SK-N-MC (cell line): Measurements from ENCODE around the gene RCOR3.
"Not testable (repeated sequence)": the region's sequence is repeated elsewhere in the genome, so short reads cannot be mapped to it uniquely, and the experiment has no call there.

Experiments used
- DNase-seq: peaks from one replicate; pipeline ENCODE4 v3.0.0-alpha.2; 2011; ENCODE audit warnings: low read depth, low spot score
- H3K27ac ChIP-seq: fragments of 200-600 bp; sonication (generic); 2 replicates; pipeline ENCODE4 v1.5.1; 2016; ENCODE audit warnings: mixed run types
- H3K36me3 ChIP-seq: fragments of 200-600 bp; sonication (generic); 2 replicates; pipeline ENCODE4 v1.6.1; 2017; ENCODE audit warnings: antibody characterized with exemption, low read length, mixed read lengths; ENCODE audit not compliant: insufficient read depth
- H3K4me3 ChIP-seq: fragments of 200-600 bp; sonication (generic); 2 replicates; pipeline ENCODE4 v1.5.1; 2016
- H3K9ac ChIP-seq: fragments of 200-600 bp; sonication (generic); 2 replicates; pipeline ENCODE4 v1.8.0; 2017; ENCODE audit warnings: mixed run types, mixed read lengths; ENCODE audit not compliant: insufficient read length
- H3K9me3 ChIP-seq: fragments of 200-600 bp; sonication (generic); 2 replicates; pipeline ENCODE4 v1.6.1; 2017; ENCODE audit warnings: low read depth, mild to moderate bottlenecking, antibody characterized with exemption, low read length, moderate library complexity, mixed read lengths
- EZH2 ChIP-seq: fragments of 200-600 bp; sonication (generic); IDR thresholded peaks from one replicate; pipeline ENCODE4 v1.6.1; 2017; ENCODE audit warnings: antibody characterized with exemption
- FOXP2 ChIP-seq: optimal IDR thresholded peaks from 2 replicates; pipeline ENCODE3; 2011; ENCODE audit warnings: mild to moderate bottlenecking, moderate library complexity; ENCODE audit not compliant: insufficient read depth; ENCODE audit errors: extremely low read length, control extremely low read depth
- POLR2AphosphoS5 ChIP-seq: IDR thresholded peaks from 2 replicates; pipeline ENCODE4 v1.6.1; 2012; ENCODE audit warnings: mild to moderate bottlenecking, low read depth, low read length, borderline replicate concordance

The RCOR3 gene

GRCh38 chr1:211229365-211229759 is 29.8 kb upstream of the RCOR3 start:
- no peaks in the 10 kb centered on the region for H3K36me3 ChIP-seq
- H3K27ac ChIP-seq: no peak overlapping the region
- TF ChIP-seq POLR2AphosphoS5 (no peak), EZH2 (no peak)
- no peaks in the 10 kb centered on the region for H3K9me3 ChIP-seq
- no peak overlapping the region for H3K9ac ChIP-seq
- no peak for DNase-seq
- no peak overlapping the region for H3K4me3 ChIP-seq

- no peak overlapping the region for H3K9ac ChIP-seq
- no peaks in the 10 kb centered on the region for H3K36me3 ChIP-seq
- H3K4me3 ChIP-seq: no peak overlapping the region
- H3K27ac ChIP-seq: no peak overlapping the region
- H3K9me3 ChIP-seq: no peaks in the 10 kb centered on the region
- no peak for DNase-seq
- TF ChIP-seq FOXP2 (no peak), POLR2AphosphoS5 (no peak), EZH2 (no peak)
Measured at GRCh38 chr1:211231873-211232272, 27.3 kb upstream of the RCOR3 start.

GRCh38 chr1:211236633-211237320 is 22.4 kb upstream of the RCOR3 start:
- DNase-seq: no peak
- Histone ChIP-seq H3K9me3 (no peaks in the 10 kb centered on the region), H3K36me3 (no peaks in the 10 kb centered on the region), H3K9ac (no peak overlapping the region), H3K27ac (no peak overlapping the region), H3K4me3 (no peak overlapping the region)
- TF ChIP-seq EZH2: no peak
- no peak for TF ChIP-seq POLR2AphosphoS5
- TF ChIP-seq FOXP2: no peak

- TF ChIP-seq FOXP2 (no peak), EZH2 (no peak), POLR2AphosphoS5 (no peak)
- Histone ChIP-seq H3K36me3 (no peaks in the 10 kb centered on the region), H3K9me3 (no peaks in the 10 kb centered on the region), H3K9ac (no peak overlapping the region), H3K27ac (no peak overlapping the region), H3K4me3 (no peak overlapping the region)
- DNase-seq: no peak
Measured at GRCh38 chr1:211237579-211237978, 21.6 kb upstream of the RCOR3 start.

GRCh38 chr1:211240567-211240966 is 18.6 kb upstream of the RCOR3 start:
- H3K27ac ChIP-seq, H3K4me3 ChIP-seq, H3K9me3 ChIP-seq, H3K9ac ChIP-seq, H3K36me3 ChIP-seq, DNase-seq: not testable (repeated sequence)

GRCh38 chr1:211241071-211241470 is 18.1 kb upstream of the RCOR3 start:
- TF ChIP-seq POLR2AphosphoS5 (no peak), FOXP2 (no peak), EZH2 (no peak)
- DNase-seq: no peak
- Histone ChIP-seq H3K27ac (no peak overlapping the region), H3K4me3 (no peak overlapping the region), H3K9me3 (no peaks in the 10 kb centered on the region), H3K36me3 (no peaks in the 10 kb centered on the region), H3K9ac (no peak overlapping the region)

GRCh38 chr1:211243639-211244038 is 15.5 kb upstream of the RCOR3 start:
- H3K27ac ChIP-seq, H3K4me3 ChIP-seq, H3K9ac ChIP-seq, H3K9me3 ChIP-seq, H3K36me3 ChIP-seq, DNase-seq: not testable (repeated sequence)

GRCh38 chr1:211246583-211246982 is 12.6 kb upstream of the RCOR3 start:
- H3K27ac ChIP-seq, H3K36me3 ChIP-seq, DNase-seq, H3K9me3 ChIP-seq, H3K4me3 ChIP-seq, H3K9ac ChIP-seq: not testable (repeated sequence)

GRCh38 chr1:211247921-211248320 is 11.2 kb upstream of the RCOR3 start:
- peak overlapping the region; percentile 61; the same call in 1 of the 2 replicates for H3K27ac ChIP-seq
- H3K4me3 ChIP-seq: 0 out of 2 replicates have a peak overlapping the region, but pooled peaks have one; percentile 41
- no peak overlapping the region for H3K9ac ChIP-seq
- H3K36me3 ChIP-seq: no peaks in the 10 kb centered on the region
- no peak for DNase-seq
- H3K9me3 ChIP-seq: no peaks in the 10 kb centered on the region
- TF ChIP-seq POLR2AphosphoS5 (peak; percentile 27; the same call in 1 of the 2 replicates), EZH2 (no peak)

- H3K9ac ChIP-seq, H3K27ac ChIP-seq, H3K36me3 ChIP-seq, H3K9me3 ChIP-seq, H3K4me3 ChIP-seq, DNase-seq: not testable (repeated sequence)
Measured at GRCh38 chr1:211249611-211250010, 9.6 kb upstream of the RCOR3 start.
